WI38 (cell line): ENCODE results near the gene CST9L.

ENCODE experiments used
- H3K4me3 ChIP-seq: 2 replicates; pipeline ENCODE4 v1.5.1; 2011; ENCODE audit warnings: low read depth, mild to moderate bottlenecking, control low read depth, low read length
- CTCF ChIP-seq: IDR thresholded peaks from 2 replicates; pipeline ENCODE4 v1.5.1; 2012; ENCODE audit warnings: low read depth, mild to moderate bottlenecking, control low read depth, low read length

CST9L gene

GRCh38 chr20:23526850-23527249 lies 41.4 kb downstream of the CST9L start:
- H3K4me3 ChIP-seq: no peak overlapping the region
- TF ChIP-seq CTCF: no peak

- TF ChIP-seq CTCF: no peak
- H3K4me3 ChIP-seq: no peak overlapping the region
Measured at GRCh38 chr20:23524146-23524545, 44.1 kb downstream of the CST9L start.

GRCh38 chr20:23520185-23520584 lies 48.1 kb downstream of the CST9L start:
- no peak for TF ChIP-seq CTCF
- no peak overlapping the region for H3K4me3 ChIP-seq

- no peak overlapping the region for H3K4me3 ChIP-seq
- no peak for TF ChIP-seq CTCF
Measured at GRCh38 chr20:23519556-23519955, 48.7 kb downstream of the CST9L start.

- TF ChIP-seq CTCF: no peak
- no peak overlapping the region for H3K4me3 ChIP-seq
Measured at GRCh38 chr20:23517719-23518118, 50.6 kb downstream of the CST9L start.

- TF ChIP-seq CTCF: no peak
- no peak overlapping the region for H3K4me3 ChIP-seq
Measured at GRCh38 chr20:23515250-23515939, 52.9 kb downstream of the CST9L start.

GRCh38 chr20:23514848-23515247 lies 53.4 kb downstream of the CST9L start:
- no peak for TF ChIP-seq CTCF
- H3K4me3 ChIP-seq: no peak overlapping the region
